Measurements from ENCODE around the gene LPP. TPM values are rescaled to one million over a fixed set of nuclear protein-coding genes. Genes with fewer than 3 reads are reported as not detected.

LPP gene
- total and polyA plus RNA-seq, 2 of the 4 experiments (the other 2 are of a cell fraction): 16.0 to 130 TPM

DNA sequence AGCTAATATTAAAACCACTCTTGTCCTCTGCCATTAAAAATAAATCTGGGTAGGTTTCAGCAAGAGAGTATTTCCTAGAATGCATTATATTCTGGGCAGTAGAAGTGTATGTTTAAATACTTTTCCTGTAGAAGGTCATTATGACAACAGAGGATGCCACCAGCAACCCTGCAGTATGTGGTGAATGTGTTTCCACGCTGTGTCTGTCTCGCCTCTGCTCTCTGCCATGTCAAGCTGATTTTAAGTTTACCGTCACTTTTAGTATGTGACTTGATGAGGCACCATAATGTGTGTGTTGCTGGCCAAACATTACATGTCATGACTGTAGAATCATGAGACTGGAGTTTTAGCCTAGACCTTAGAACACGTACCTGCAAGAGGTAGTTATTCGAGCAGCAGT, 211.2 kb downstream of the LPP start:
- ChIA-PET POLR2A (ENCODE audit: unreplicated experiment) (no interaction called here), CTCF (interaction anchor here (0.7 kb wide), 1 partner anchor 169 kb away, joined by 6 read pairs; no protein-coding TSS in a partner anchor)
- H4K91ac ChIP-seq (ENCODE audit: insufficient read depth, low read depth, low read length): no peak overlapping the region
- in situ Hi-C loops (cut with MboI; ENCODE audit: low sequenced_read_pairs) (no loop called here), dilution Hi-C loops (cut with HindIII; ENCODE audit: low sequenced_read_pairs, unreplicated experiment) (no loop called here), intact Hi-C loops (cut with micrococcal nuclease) (no loop called here)
- no peak overlapping the region for H2AK5ac ChIP-seq (ENCODE audit: low read depth, low read length)
- H3K79me1 ChIP-seq (ENCODE audit: low read depth in 1 of 2, low read length in 2 of 2): peaks cover 50 to 83% of the 10 kb centered on the region in 2 experiments
- H2AK9ac ChIP-seq (replicated peaks; ENCODE audit: low read depth, low read length, poor library complexity): no peak overlapping the region
- TF ChIP-seq CHD1 (IDR thresholded peaks at IDR 0.05; ENCODE audit: low read depth, low read length) (no peak), RCOR1 (IDR thresholded peaks at IDR 0.05; ENCODE audit: insufficient replicate concordance, low read length) (no peak), RAD21 (IDR thresholded peaks at IDR 0.05; ENCODE audit: low read length) (no peak), BHLHE40 (IDR thresholded peaks at IDR 0.05; ENCODE audit: low read depth, low read length) (no peak), RFX5 (IDR thresholded peaks at IDR 0.05; ENCODE audit: low read depth, low read length) (no peak), MAZ (IDR thresholded peaks at IDR 0.05; ENCODE audit: borderline replicate concordance, low read depth, low read length) (no peak), NFE2L2 (IDR thresholded peaks at IDR 0.05; ENCODE audit: low read depth, low read length) (no peak), CEBPB (IDR thresholded peaks at IDR 0.05; ENCODE audit: low read depth, low read length) (no peak), MAFK (IDR thresholded peaks at IDR 0.05; ENCODE audit: low read depth, low read length) (no peak), MXI1 (IDR thresholded peaks at IDR 0.05; ENCODE audit: borderline replicate concordance, low read depth, low read length) (no peak), POLR2A (IDR thresholded peaks at IDR 0.05; ENCODE audit: low read depth, low read length) (no peak), SMC3 (IDR thresholded peaks at IDR 0.05; ENCODE audit: low read depth, low read length) (no peak), FOS (IDR thresholded peaks at IDR 0.05; ENCODE audit: low read depth, low read length) (no peak)
- TF ChIP-seq, protein P1, sequence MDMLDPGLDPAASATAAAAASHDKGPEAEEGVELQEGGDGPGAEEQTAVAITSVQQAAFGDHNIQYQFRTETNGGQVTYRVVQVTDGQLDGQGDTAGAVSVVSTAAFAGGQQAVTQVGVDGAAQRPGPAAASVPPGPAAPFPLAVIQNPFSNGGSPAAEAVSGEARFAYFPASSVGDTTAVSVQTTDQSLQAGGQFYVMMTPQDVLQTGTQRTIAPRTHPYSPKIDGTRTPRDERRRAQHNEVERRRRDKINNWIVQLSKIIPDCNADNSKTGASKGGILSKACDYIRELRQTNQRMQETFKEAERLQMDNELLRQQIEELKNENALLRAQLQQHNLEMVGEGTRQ (IDR thresholded peaks at IDR 0.05; ENCODE audit: low read depth, low read length): no peak
- TF ChIP-seq, protein P2, sequence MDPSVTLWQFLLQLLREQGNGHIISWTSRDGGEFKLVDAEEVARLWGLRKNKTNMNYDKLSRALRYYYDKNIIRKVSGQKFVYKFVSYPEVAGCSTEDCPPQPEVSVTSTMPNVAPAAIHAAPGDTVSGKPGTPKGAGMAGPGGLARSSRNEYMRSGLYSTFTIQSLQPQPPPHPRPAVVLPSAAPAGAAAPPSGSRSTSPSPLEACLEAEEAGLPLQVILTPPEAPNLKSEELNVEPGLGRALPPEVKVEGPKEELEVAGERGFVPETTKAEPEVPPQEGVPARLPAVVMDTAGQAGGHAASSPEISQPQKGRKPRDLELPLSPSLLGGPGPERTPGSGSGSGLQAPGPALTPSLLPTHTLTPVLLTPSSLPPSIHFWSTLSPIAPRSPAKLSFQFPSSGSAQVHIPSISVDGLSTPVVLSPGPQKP (IDR thresholded peaks at IDR 0.05; ENCODE audit: borderline replicate concordance, low read depth, low read length): no peak
- TF ChIP-seq, protein P3, sequence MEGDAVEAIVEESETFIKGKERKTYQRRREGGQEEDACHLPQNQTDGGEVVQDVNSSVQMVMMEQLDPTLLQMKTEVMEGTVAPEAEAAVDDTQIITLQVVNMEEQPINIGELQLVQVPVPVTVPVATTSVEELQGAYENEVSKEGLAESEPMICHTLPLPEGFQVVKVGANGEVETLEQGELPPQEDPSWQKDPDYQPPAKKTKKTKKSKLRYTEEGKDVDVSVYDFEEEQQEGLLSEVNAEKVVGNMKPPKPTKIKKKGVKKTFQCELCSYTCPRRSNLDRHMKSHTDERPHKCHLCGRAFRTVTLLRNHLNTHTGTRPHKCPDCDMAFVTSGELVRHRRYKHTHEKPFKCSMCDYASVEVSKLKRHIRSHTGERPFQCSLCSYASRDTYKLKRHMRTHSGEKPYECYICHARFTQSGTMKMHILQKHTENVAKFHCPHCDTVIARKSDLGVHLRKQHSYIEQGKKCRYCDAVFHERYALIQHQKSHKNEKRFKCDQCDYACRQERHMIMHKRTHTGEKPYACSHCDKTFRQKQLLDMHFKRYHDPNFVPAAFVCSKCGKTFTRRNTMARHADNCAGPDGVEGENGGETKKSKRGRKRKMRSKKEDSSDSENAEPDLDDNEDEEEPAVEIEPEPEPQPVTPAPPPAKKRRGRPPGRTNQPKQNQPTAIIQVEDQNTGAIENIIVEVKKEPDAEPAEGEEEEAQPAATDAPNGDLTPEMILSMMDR (conservative IDR thresholded peaks at IDR 0.05; ENCODE audit: low read depth, low read length): no peak
- WGBS, 2 experiments (ENCODE audit: extremely low coverage in 2 of 2, insufficient read length in 1 of 2): 80% methylated on average over 2 of the region's 5 CpGs; no CpG with 5 or more reads in 1 of the 2 experiments
- H3K4me3 ChIP-seq (ENCODE audit: insufficient read depth, low read depth, low read length): no peak overlapping the region
- 0 out of 2 replicates have a peak overlapping the region, but pooled peaks have one; percentile 2 for H3K14ac ChIP-seq (replicated peaks; ENCODE audit: low read depth, low read length)
- H2AFZ ChIP-seq (replicated peaks; ENCODE audit: low read length, poor library complexity): no peak overlapping the region
- no peaks in the 10 kb centered on the region for H3K27me3 ChIP-seq (ENCODE audit: control insufficient read depth, insufficient read depth, low read length)
- no TSS peak for BruUV-seq (replicated peaks)
- H3K36me3 ChIP-seq (ENCODE audit: control insufficient read depth, insufficient read depth, low read length): peaks cover 1% of the 10 kb centered on the region; the same call in 1 of the 2 replicates
- no peak overlapping the region for H2BK5ac ChIP-seq (ENCODE audit: low read depth, low read length, poor library complexity, severe bottlenecking)
- H3K23ac ChIP-seq (ENCODE audit: low read depth, low read length): 0 out of 2 replicates have a peak overlapping the region, but pooled peaks have one; percentile 38
- no peak overlapping the region for H3K27ac ChIP-seq (ENCODE audit: insufficient read depth, low read length)
- H3K56ac ChIP-seq (ENCODE audit: extremely low read depth, insufficient read depth, low read length): no peak overlapping the region
- H3K9me1 ChIP-seq (ENCODE audit: insufficient read depth, low read length): peaks cover 22% of the 10 kb centered on the region
- no peak overlapping the region for H3K4ac ChIP-seq (ENCODE audit: low read depth, low read length)
- H2BK120ac ChIP-seq (ENCODE audit: low read depth, low read length): no peak overlapping the region
- no peak overlapping the region for H3K9ac ChIP-seq (ENCODE audit: low read depth, low read length)
- no peaks in the 10 kb centered on the region for H3K9me3 ChIP-seq (ENCODE audit: control insufficient read depth, insufficient read depth, low read length)
- no peak overlapping the region for H3K18ac ChIP-seq (ENCODE audit: low read depth, low read length)
- H3K4me1 ChIP-seq (ENCODE audit: control insufficient read depth, insufficient read depth, low read length): peaks cover 9% of the 10 kb centered on the region
- H4K20me1 ChIP-seq (ENCODE audit: insufficient read depth, low read length): peaks cover 55% of the 10 kb centered on the region
- ATAC-seq (ENCODE audit: low read depth) (no peak), DNase-seq (no peak)
- no peak overlapping the region for H3K4me2 ChIP-seq (ENCODE audit: low read depth, low read length)
- no peak overlapping the region for H2BK20ac ChIP-seq (ENCODE audit: low read depth, low read length)
- H4K8ac ChIP-seq (ENCODE audit: low read depth in 2 of 2, low read length in 2 of 2): no peak overlapping the region
- H2BK15ac ChIP-seq (ENCODE audit: low read depth, low read length): no peak overlapping the region
- no peak overlapping the region for H4K5ac ChIP-seq (ENCODE audit: low read depth, low read length)
